ENCODE results near the gene FBXL16.
A peak's percentile ranks its signal among the peaks of the same experiment; 100 is the strongest.

The FBXL16 gene

DNA sequence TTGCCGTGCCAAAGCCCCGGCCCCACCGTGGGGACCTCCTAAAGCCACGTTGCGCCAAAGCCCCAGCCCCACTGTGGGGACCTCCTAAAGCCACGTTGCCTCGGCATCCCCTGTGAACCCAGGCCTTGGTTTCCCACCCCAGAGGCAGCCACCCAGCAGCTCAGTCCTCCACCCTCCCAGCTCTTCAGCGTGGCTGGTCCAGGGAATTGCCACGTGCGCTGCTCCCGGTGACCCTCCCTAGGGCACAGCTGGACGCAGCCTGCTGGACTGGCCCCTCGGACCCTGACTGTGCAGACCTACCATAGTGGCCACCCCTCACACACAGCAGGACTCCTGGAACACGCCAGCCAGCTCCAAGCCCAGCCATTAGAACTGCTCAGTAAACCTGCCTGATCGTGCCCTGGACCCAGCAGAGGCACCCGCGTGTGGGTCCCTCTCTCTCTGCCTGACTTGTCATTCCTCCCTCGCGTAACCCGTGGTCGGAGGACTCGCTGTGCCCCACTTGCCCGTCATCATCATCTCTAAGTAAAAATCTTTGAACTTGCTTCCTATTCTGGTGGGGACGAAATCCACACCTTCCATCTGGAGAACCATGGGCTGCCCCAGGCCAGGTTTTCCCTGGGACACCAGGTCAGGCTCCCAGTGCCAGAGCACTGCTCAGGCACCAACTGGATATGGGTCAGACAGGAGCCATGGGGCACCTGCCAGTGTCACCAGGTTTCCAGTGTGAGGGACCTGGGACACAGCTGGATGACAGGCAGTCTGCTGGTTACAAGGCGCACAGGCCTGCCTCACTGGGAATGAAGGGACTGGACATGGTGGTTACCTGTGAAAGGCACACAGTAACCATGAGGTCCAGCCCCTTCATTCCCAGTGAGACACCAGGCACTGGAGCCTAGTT, 29.6 kb upstream of the FBXL16 start:
- DNase-seq (ENCODE audit: low read depth): no peak

DNA sequence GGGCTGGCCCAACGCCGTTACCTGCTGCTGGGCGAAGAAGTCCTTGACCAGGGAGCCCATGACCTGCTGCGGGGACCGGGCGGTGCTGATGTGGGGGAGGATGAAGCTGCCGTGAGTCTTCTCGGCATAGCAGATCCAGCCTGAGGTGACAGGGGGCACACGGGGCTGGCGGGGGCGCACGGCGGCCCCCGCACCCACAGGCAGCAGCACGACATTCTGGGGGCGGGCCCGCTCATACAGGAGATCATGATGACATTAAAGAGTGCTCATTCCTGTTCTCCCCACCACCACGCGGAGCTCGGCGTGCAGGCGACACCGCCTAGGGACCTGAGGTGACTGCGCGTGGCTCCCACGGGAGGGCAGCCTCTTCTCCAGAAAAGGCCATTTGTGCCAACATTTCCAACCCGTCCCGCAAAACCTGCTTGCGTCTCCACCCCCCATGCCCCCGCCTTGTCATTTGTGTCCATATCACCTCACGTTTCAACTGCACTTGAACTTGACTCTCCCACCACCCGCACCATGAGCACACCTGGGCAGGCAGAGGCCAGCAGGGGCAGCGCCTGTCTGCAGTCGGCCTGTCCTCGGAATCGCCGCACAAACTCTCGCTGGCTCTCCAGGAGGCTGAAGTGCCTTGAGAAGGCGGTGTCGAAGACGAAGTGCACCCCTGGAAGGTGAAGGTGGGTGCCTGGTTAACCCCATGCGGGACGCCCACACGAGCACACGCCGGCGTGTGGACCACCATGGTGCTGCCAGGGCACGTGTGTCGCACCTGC, 28.8 kb upstream of the FBXL16 start:
- no peak for DNase-seq (ENCODE audit: low read depth)

- no peak for DNase-seq (ENCODE audit: low read depth)
Measured at GRCh38 chr16:733382-734207, 28.0 kb upstream of the FBXL16 start.

GRCh38 chr16:732936-733335, 27.3 kb upstream of the FBXL16 start:
- no peak for DNase-seq (ENCODE audit: low read depth)

GRCh38 chr16:732332-732731, 26.7 kb upstream of the FBXL16 start:
- DNase-seq (ENCODE audit: low read depth): no peak

DNA sequence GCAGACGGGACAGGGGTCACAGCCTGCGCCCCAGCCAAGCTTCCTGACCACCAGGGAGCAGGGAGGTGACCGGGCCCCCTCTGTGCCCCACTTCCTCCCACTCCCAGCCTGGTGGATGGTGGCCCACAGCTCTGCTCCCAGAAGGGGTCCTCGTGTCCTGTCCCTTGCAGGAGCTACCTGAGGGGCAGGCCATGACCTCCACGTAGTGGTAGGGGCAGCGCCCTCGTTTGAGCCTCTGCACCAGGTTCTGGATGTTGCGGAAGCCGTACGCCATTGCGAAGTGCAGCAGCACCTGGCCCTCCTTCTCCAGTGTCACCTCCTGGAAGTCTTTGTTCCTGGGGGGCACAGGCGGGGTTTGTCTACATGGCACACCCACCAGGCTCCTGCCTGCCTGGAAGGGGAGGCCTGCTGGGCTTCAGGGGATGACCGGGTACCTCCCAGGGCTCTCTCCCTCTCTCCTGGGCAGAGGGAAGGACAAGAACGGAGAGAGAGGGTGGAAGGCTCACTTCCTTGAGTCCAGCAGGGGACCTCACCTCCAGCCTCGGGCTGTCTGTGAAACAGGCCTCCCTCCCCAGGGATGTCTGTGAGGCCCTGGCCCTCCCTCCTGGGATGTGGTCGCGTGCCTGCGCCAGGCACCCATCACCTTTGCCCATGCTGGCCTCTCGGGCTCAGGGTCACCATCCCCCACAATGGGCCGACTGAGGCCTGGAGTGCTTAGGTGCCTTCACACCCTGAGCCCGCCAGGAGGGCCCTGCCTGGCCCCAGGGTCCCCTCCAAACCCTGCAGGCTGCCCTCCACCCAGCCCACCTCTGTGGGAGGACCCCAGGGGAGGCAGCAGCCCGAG, 25.3 kb upstream of the FBXL16 start:
- no peak for DNase-seq (ENCODE audit: low read depth)

DNA sequence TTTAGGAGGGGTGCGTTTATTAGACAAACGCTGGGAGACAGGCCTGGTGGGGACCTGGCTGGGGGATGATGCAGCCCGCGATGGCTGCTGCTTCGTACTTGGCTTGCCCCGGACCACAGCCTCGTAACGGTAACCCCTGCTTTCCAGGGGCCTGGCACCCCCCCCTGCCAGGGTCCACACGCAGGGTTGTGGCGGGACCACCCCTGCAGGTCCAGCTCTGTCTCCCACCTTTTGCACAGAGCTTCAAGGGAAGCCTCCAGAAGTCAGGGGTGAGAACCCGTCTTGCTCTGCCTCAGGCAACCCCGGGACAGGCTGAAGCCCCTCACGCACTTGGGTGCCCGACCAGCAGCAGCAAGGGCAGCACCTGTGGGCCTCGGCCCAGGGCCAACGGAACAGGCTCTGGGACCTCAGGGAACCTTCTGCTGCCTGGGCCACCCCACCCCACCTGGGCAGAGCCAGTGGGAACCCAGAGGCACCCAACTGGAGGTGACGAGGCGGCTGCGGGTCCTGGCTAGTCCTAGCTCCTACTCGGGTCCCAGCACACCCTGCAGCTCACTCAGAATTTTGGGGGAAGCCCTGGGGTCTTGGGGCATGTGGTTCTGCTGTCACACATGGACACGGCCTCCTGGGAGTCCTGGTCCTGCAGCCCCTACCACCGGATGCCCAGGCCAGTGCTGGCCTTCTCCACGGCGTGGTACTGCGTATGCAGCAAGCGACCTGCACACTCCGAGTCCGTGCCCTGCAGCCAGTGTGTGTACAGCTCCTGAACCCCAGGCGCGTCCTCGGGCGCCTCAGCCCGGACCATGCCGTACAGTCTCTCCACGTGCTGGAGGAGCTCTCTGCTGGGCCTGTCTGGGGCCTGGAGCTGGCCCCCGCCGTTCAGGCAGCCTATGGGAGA, 24.4 kb upstream of the FBXL16 start:
- no peak for DNase-seq (ENCODE audit: low read depth)

DNA sequence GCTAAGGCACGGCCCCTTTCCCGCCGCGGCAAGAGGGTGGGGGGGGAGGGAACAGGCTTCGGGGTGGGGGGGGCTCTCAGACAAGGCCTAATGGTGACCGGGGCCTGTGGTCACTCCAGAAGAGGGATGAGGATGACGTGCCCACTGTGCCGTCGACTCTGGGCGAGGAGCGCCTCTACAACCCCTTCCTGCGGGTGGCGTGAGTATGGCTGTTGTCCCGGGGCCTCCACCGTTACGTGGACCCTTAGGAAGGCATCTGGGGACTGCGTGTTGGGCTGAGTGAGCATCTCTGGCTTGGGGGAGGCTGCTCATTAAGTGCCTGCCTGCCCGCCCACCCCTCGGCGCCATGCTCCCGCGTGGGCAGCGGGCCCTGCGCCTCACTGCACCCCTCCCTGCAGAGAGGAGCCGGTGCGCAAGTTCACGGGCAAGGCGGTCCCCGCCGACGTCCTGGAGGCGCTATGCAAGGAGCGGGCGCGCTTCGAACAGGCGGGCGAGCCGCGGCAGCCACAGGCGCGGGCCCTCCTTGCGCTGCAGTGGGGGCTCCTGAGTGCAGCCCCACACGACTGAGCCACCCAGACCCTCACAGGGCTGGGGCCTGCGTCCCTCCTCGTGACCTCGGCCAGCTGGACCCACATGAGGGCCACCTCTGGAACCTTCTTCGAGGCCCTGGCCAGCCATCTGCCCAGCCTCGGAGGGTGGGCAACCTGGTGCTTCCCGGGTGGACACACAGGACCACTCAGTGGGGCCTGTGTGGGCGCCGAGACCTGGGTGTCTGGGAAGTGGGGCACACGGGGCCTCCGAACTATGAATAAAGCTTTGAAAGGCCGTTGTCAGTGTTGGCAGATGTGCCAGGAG, 23.5 kb upstream of the FBXL16 start:
- no peak for DNase-seq (ENCODE audit: low read depth)

GRCh38 chr16:728131-728889, 22.7 kb upstream of the FBXL16 start:
- peak; percentile 40 for DNase-seq (ENCODE audit: low read depth)

DNA sequence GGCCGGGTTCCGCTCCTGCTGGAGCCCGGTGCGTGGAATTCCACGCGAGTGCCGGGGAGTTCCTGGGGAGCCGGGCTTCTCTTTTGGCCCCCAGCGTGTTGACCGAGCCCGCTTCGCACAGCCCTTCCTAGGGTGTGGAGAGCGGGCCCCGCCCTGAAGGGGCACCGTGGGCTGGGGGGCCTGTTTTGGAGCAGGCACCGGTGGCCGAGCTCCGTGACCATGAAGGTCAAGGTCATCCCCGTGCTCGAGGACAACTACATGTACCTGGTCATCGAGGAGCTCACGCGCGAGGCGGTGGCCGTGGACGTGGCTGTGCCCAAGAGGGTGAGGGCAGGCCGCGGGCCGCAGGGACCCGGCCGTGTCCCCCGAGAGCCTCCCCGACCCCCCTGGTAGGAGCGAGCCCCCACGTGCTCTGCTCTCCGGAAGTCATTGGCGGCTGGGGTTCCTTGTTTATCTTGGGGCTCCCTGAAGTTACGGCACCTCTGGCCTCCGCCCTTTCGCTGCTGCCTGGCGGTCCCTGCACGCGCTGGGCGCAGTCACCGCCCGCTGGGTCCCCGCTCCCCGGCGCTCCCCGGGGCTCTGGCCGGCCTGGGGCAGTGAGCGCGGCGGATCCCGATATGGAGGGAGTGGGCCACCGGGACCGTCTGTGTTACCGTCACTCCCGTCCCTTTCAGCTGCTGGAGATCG, 21.8 kb upstream of the FBXL16 start:
- DNase-seq (ENCODE audit: low read depth): no peak

DNA sequence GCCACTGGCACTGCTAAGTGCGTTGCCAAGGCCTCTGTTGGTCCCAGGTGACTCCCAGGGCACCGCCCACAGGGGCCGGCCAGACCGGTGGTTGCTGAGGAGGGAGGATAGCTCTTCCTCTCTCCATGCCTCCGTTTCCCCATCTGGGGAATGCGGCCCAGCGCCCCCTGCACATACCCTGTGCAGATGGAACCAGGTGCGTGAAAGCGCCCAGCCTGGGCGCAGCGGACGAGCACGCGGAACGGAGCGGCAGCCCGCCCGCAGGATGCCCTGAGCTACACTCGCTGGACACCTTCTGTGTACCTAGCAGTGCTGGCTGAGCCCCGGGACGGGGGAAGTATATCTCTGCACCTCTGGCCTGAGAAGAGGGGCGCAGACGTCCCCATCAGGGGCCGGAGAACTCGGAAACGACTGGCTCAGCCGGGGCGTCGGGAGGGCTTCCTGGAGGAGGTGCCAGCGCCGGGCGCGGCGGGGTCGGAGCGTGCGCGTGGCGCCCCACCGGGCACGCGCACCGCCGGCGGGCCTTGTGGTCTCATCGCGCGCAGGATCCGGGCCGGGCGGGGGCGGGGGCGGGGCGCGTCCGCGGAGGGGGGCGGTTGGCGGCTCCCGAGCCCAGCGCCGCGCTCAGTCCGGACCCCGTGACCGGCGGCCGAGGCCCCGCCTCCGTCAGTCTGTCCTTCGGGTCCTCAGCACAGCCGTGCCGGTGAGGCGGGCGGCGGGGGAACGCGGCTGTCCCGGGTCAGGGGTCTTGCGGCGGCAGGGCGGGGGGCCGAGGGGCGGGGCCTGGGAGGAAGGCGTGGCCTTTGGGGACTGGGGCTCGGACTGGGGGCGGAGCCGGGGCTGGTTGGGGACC, 21.1 kb upstream of the FBXL16 start, which contains the start of the genes CCDC78 and HAGHL:
Gene CCDC78 (minus strand): TSS at position 6 of the 853 bp plus-strand sequence. CDS start 76 bp downstream, outside the sequence.
Gene HAGHL (plus strand): TSS at position 669 of the 853 bp plus-strand sequence. CDS start 404 bp downstream, outside the sequence.
- peak; percentile 33 for DNase-seq (ENCODE audit: low read depth)

GRCh38 chr16:726188-726437, 20.5 kb upstream of the FBXL16 start:
- no peak for DNase-seq (ENCODE audit: low read depth)

DNA sequence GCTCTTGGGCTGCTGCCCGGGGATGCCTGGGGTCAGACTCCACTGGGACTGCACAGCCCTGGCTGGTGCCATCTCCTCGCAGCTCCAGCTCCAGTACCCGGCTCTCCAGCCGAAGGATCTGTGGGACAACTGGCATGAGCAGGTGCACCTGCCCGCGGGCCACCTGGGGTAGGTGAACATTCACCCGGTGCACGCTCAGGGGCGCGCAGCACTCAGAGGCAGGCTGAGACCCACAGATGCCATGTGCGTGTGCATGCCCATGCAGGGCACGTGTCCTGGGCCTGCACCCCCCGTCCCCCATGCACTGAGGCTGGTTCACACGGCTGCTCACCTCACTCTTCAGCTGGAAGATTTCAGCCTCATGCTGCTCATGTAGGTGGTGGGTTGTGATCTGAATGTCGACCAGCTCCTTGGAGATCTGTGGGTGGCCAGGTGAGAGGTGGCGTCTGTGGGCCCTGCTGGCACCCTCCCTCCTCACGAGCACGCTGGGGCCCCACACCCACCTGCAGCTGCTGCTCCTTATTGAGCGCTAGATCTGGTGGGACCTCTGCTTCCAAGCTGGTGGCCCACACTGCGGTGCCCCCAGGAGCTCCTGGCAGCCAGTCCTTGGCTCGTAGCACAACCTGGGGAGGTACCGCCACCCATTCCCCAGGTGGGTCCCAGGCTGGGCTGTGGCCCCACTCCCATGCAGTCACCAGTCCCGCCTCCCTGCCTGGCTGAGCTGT, 20.0 kb upstream of the FBXL16 start:
- no peak for DNase-seq (ENCODE audit: low read depth)

- no peak for DNase-seq (ENCODE audit: low read depth)
Measured at GRCh38 chr16:725041-725376, 19.4 kb upstream of the FBXL16 start.

- DNase-seq (ENCODE audit: low read depth): no peak
Measured at GRCh38 chr16:724188-725040, 18.8 kb upstream of the FBXL16 start.

GRCh38 chr16:723695-724094, 18.1 kb upstream of the FBXL16 start:
- no peak for DNase-seq (ENCODE audit: low read depth)

Data from activated T-helper 9 cell treated with anti-CD3 and anti-CD28 coated beads, Interleukin-2, amount 50 U/mL, for 16 hours (primary cell).